ENCODE measurements around the gene HES2. TPM values are rescaled to one million over a fixed set of nuclear protein-coding genes. Genes with fewer than 3 reads are reported as not detected.

Gene HES2
- total and polyA plus RNA-seq, 12 donors: 0.22 to 0.25 TPM; not detected in 10

GRCh38 chr1:6464915-6465314 lies 45.2 kb upstream of the HES2 start:
- Histone ChIP-seq H3K27me3 (peaks cover 0 to 46% (median 16%) of the 10 kb centered on the region in 7 donors), H3K36me3 (peaks cover 0 to 81% (median 8%) of the 10 kb centered on the region in 9 donors), H3K4me3 (peak overlapping the region in 1 of 10 donors; percentile 50), H3K4me1 (peaks cover 0 to 27% (median 14%) of the 10 kb centered on the region in 9 donors), H3K9me3 (no peaks in the 10 kb centered on the region), H3K27ac (no peak overlapping the region)
- ATAC-seq (no peak), DNase-seq (no peak)
- TF ChIP-seq CTCF (IDR thresholded peaks at IDR 0.05): no peak
- 87 to 96% methylated on average over 5 of the region's 5 CpGs for WGBS, 2 donors
- intact Hi-C loops (cut with DNase I): loop anchor here in 1 of 10 donors (5.0 kb wide), 1 partner anchor 492 kb away; no protein-coding TSS in a partner anchor

GRCh38 chr1:6464514-6464836 lies 44.8 kb upstream of the HES2 start:
- intact Hi-C loops (cut with DNase I): no loop called here
- Histone ChIP-seq H3K4me1 (peaks cover 0 to 30% (median 14%) of the 10 kb centered on the region in 9 donors), H3K27ac (peak overlapping the region in 1 of 10 donors; percentile 39), H3K36me3 (peaks cover 0 to 76% (median 8%) of the 10 kb centered on the region in 9 donors), H3K27me3 (peaks cover 0 to 51% (median 16%) of the 10 kb centered on the region in 7 donors), H3K9me3 (no peaks in the 10 kb centered on the region), H3K4me3 (peak overlapping the region in 1 of 10 donors; percentile 50)
- DNase-seq: peak; percentile 75 to 78
- peak; percentile 31 to 84 (median 74) for ATAC-seq
- 62 to 71% methylated on average over 7 of the region's 7 CpGs for WGBS, 2 donors
- TF ChIP-seq CTCF (IDR thresholded peaks at IDR 0.05): peak in 6 of 9 donors; percentile 14 to 52 (median 33)

- DNase-seq (no peak), ATAC-seq (no peak)
- intact Hi-C loops (cut with DNase I): no loop called here
- no peak overlapping the region for H3K4me3 ChIP-seq
- peaks cover 0 to 30% (median 14%) of the 10 kb centered on the region in 9 donors for H3K4me1 ChIP-seq
- H3K36me3 ChIP-seq: peaks cover 0 to 62% (median 0%) of the 10 kb centered on the region in 9 donors
- H3K27ac ChIP-seq: no peak overlapping the region
- peaks cover 0 to 51% (median 21%) of the 10 kb centered on the region in 7 donors for H3K27me3 ChIP-seq
- TF ChIP-seq CTCF (IDR thresholded peaks at IDR 0.05): no peak
- H3K9me3 ChIP-seq: no peaks in the 10 kb centered on the region
- 81% methylated on average over 1 of the region's 1 CpG for WGBS, 2 donors
Observed at GRCh38 chr1:6463120-6463412, 43.3 kb upstream of the HES2 start.

GRCh38 chr1:6462412-6463119 lies 42.8 kb upstream of the HES2 start:
- 88 to 91% methylated on average over 13 of the region's 13 CpGs for WGBS, 2 donors
- H3K27me3 ChIP-seq: peaks cover 0 to 54% (median 25%) of the 10 kb centered on the region in 7 donors

More at GRCh38 chr1:6462412-6463119, 42.8 kb upstream of the HES2 start:
- peaks cover 0 to 57% (median 0%) of the 10 kb centered on the region in 9 donors for H3K36me3 ChIP-seq
- intact Hi-C loops (cut with DNase I): no loop called here
- no peak for TF ChIP-seq CTCF (IDR thresholded peaks at IDR 0.05)
- no peak overlapping the region for H3K27ac ChIP-seq
- H3K4me3 ChIP-seq: no peak overlapping the region
- DNase-seq (no peak), ATAC-seq (no peak)
- peaks cover 0 to 30% (median 14%) of the 10 kb centered on the region in 9 donors for H3K4me1 ChIP-seq
- H3K9me3 ChIP-seq: no peaks in the 10 kb centered on the region
